ENCODE results near the gene KIAA0040.

Gene KIAA0040

DNA sequence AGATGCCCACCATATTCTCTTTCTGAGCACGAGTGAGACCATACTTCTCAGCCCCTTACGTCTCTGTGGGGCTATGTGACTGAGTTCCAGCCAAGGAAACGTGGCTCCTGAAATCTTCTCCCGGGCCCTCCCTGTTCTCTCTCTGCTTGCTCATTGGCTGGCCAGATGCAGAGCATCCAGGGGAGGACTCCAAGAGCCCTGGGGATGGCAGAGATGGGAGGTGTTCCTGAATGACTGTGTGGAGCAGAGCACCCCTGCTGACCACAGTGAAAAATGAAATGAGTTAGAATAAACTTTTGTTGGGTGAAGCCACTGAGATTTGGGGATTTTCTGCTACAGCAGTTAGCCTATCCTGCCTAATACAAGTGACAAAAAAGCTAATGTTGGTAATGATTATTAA, 23.8 kb downstream of the KIAA0040 start (continued):
- TF ChIP-seq ZNF366 (tag by site-specific recombination; conservative IDR thresholded peaks at IDR 0.05): no peak
- no peak for TF ChIP-seq ZFP37 (tag by site-specific recombination; IDR thresholded peaks at IDR 0.05)
- TF ChIP-seq GLI2 (tag by site-specific recombination; IDR thresholded peaks at IDR 0.05; ENCODE audit: borderline replicate concordance, low read depth): no peak
- no peak for TF ChIP-seq SCRT1 (tag by site-specific recombination; IDR thresholded peaks at IDR 0.05; ENCODE audit: borderline replicate concordance)
- TF ChIP-seq GLIS2 (tag by site-specific recombination; IDR thresholded peaks at IDR 0.05): no peak
- no peak for TF ChIP-seq GFI1B (tag by site-specific recombination; IDR thresholded peaks at IDR 0.05)
- no peak for TF ChIP-seq ZNF660 (tag by site-specific recombination; IDR thresholded peaks at IDR 0.05)
- no peak for TF ChIP-seq ZNF473 (tag by site-specific recombination; IDR thresholded peaks at IDR 0.05)

DNA sequence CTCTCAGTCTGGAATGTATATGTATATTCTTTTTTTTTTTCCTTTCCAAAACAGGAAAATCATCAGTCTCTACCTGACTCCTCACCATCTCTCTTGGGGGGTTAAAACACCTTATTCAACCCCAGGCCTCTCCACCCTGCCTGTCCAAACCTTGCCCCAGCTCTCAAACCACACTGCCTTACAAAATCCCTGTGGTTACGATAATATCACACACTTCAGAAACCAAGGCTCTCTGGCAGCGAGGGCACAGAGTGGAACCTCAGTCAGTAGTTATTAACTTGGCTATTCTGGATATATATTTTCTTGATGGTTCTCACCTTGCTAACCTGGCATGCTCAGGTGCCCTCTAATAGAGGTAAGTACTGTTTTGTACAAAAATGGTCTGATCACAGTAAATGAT, 24.7 kb downstream of the KIAA0040 start:
- TF ChIP-seq ZNF391 (tag by site-specific recombination; IDR thresholded peaks at IDR 0.05; ENCODE audit: borderline replicate concordance, low read depth) (no peak), ZNF658 (tag by site-specific recombination; IDR thresholded peaks at IDR 0.05) (no peak)
- H3K4me1 ChIP-seq (ENCODE audit: control insufficient read depth, insufficient read depth, low read length): peaks cover 5% of the 10 kb centered on the region; the same call in 1 of the 2 replicates
- POLR2A ChIA-PET: no interaction called here
- CTCF ChIA-PET: interaction anchor here (0.5 to 1.8 kb wide), 4 partner anchors 13 to 150 kb away, joined by 3 to 5 read pairs (median 4); no protein-coding TSS in a partner anchor
- H3K4me3 ChIP-seq (ENCODE audit: low read depth, low read length): no peak overlapping the region
- H3K36me3 ChIP-seq (ENCODE audit: control insufficient read depth in 2 of 2, insufficient read depth in 1 of 2, low read length in 2 of 2): no peaks in the 10 kb centered on the region
- H3K9me3 ChIP-seq (ENCODE audit: control insufficient read depth, insufficient read depth, low read depth, low read length): no peaks in the 10 kb centered on the region
- no peak overlapping the region for H3K27ac ChIP-seq (ENCODE audit: extremely low read depth, low read depth, low read length)

DNA sequence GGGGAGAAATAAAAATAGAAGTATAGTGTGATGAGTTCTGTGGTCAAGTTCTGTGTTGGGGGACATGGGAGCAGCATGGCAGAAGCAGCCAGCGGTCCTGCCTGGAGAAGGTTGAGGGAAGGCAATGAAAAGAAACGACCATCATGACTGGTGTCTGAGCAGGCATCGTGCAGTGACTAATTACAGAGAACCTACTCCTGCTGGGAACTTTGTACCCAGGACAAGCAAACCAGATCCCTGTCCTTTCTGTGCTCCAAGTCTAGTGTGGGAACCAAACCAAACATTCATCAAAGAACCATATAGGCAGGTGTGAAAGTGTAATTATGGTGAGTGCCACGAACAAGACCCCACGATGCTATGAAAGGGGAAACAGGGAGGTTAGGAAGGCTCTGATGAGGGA, 25.8 kb downstream of the KIAA0040 start:
- TF ChIP-seq ZSCAN30 (tag by site-specific recombination; IDR thresholded peaks at IDR 0.05) (no peak), RBAK (tag by site-specific recombination; IDR thresholded peaks at IDR 0.05) (no peak), ZNF670 (tag by site-specific recombination; IDR thresholded peaks at IDR 0.05; ENCODE audit: low read depth) (no peak), ZNF416 (tag by site-specific recombination; IDR thresholded peaks at IDR 0.05) (no peak), ZNF239 (tag by site-specific recombination; IDR thresholded peaks at IDR 0.05) (no peak), ZNF768 (tag by site-specific recombination; IDR thresholded peaks at IDR 0.05) (no peak), GLIS1 (tag by site-specific recombination; IDR thresholded peaks at IDR 0.05) (no peak), ZNF558 (tag by site-specific recombination; IDR thresholded peaks at IDR 0.05) (no peak), ZNF274 (IDR thresholded peaks at IDR 0.05; ENCODE audit: low read length) (no peak), ZNF274 (tag by site-specific recombination; IDR thresholded peaks at IDR 0.05; ENCODE audit: borderline replicate concordance) (no peak), ZSCAN23 (tag by site-specific recombination; IDR thresholded peaks at IDR 0.05) (no peak), ZNF184 (tag by site-specific recombination; IDR thresholded peaks at IDR 0.05) (no peak), ZNF394 (tag by site-specific recombination; IDR thresholded peaks at IDR 0.05; ENCODE audit: borderline replicate concordance) (no peak)
- TF ChIP-seq, protein P1, sequence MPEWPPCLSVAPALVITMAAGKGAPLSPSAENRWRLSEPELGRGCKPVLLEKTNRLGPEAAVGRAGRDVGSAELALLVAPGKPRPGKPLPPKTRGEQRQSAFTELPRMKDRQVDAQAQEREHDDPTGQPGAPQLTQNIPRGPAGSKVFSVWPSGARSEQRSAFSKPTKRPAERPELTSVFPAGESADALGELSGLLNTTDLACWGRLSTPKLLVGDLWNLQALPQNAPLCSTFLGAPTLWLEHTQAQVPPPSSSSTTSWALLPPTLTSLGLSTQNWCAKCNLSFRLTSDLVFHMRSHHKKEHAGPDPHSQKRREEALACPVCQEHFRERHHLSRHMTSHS (tag by site-specific recombination; IDR thresholded peaks at IDR 0.05): no peak
- TF ChIP-seq, protein P2, sequence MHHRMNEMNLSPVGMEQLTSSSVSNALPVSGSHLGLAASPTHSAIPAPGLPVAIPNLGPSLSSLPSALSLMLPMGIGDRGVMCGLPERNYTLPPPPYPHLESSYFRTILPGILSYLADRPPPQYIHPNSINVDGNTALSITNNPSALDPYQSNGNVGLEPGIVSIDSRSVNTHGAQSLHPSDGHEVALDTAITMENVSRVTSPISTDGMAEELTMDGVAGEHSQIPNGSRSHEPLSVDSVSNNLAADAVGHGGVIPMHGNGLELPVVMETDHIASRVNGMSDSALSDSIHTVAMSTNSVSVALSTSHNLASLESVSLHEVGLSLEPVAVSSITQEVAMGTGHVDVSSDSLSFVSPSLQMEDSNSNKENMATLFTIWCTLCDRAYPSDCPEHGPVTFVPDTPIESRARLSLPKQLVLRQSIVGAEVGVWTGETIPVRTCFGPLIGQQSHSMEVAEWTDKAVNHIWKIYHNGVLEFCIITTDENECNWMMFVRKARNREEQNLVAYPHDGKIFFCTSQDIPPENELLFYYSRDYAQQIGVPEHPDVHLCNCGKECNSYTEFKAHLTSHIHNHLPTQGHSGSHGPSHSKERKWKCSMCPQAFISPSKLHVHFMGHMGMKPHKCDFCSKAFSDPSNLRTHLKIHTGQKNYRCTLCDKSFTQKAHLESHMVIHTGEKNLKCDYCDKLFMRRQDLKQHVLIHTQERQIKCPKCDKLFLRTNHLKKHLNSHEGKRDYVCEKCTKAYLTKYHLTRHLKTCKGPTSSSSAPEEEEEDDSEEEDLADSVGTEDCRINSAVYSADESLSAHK (tag by site-specific recombination; IDR thresholded peaks at IDR 0.05): no peak
- H3K27ac ChIP-seq (ENCODE audit: extremely low read depth, low read depth, low read length): no peak overlapping the region
- H3K4me1 ChIP-seq (ENCODE audit: control insufficient read depth, insufficient read depth, low read length): peaks cover 5% of the 10 kb centered on the region; the same call in 1 of the 2 replicates
- H3K36me3 ChIP-seq (ENCODE audit: control insufficient read depth in 2 of 2, insufficient read depth in 1 of 2, low read length in 2 of 2): no peaks in the 10 kb centered on the region
- POLR2A ChIA-PET: no interaction called here
- CTCF ChIA-PET: no interaction called here
- no peaks in the 10 kb centered on the region for H3K9me3 ChIP-seq (ENCODE audit: control insufficient read depth, insufficient read depth, low read depth, low read length)
- no peak overlapping the region for H3K4me3 ChIP-seq (ENCODE audit: low read depth, low read length)
